Jurkat, Clone E6-1 (cell line): ENCODE measurements around the gene CDKL4.

Experiments used
- DNase-seq: peaks from one replicate; pipeline ENCODE4 v3.0.0-alpha.2; 2011; ENCODE audit warnings: low read depth, low spot score
- H3K4me3 ChIP-seq: 2 replicates; pipeline ENCODE4 v1.5.1; 2011; ENCODE audit warnings: mild to moderate bottlenecking, low read length, control low read depth, moderate library complexity

CDKL4 gene

DNA sequence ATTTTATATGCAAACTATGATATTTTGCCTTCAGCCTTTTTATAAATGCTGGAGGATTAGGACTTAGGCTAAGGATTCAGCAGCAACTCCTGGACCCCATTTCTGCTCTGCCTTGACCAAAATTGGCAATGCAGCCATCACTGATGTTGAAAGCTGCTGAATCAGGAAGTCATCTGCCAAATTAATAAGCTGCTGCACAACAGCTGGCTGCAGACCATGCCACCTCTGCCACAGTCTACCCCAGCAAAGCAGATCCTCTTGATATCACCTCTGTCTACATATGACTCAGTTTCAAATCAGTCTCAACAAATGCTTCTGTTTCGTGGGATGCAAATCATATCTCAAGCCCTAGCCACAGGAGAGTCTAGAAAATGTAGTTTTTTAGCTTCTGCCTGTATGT lies 115.8 kb downstream of the CDKL4 start:
- no peak overlapping the region for H3K4me3 ChIP-seq
- DNase-seq, result no peak
